HepG2 (cell line): ENCODE measurements around the gene OR6X1. TPM values are rescaled to one million over a fixed set of nuclear protein-coding genes. Genes with fewer than 3 reads are reported as not detected.

Source experiments
- ATAC-seq: fragments of 200-7000 bp; cut with Tn5 transposase; 3 replicates; pipeline ENCODE4 v1.9.1; 2020; ENCODE audit warnings: mild to moderate bottlenecking, moderate library complexity
- BruUV-seq: library from RNA; stranded (reverse); fragments of 400-500 nt; replicated peaks from 2 replicates; lab custom pipeline; 2021; lab: Mats Ljungman, UMichigan
- CTCF ChIA-PET: fragments of 300-600 bp; formaldehyde crosslinking; extraction: SDS; loops from one replicate; lab custom pipeline; 2021; ENCODE audit warnings: low total read pairs, inconsistent platforms, low intra/inter-chr PET ratio; lab: Yijun Ruan, JAX
- POLR2A ChIA-PET: fragments of 350-600 bp; sonication (Branson Sonifier 250); formaldehyde crosslinking; loops from one replicate; lab custom pipeline; 2020; ENCODE audit warnings: antibody characterized with exemption, inconsistent platforms; lab: Yijun Ruan, JAX
- DNase-seq: peaks from one replicate; pipeline ENCODE4 v3.0.0-alpha.2; 2015; ENCODE audit warnings: low spot score
- FAIRE-seq: peaks from 3 replicates; lab custom pipeline; 2011; peaks lifted over from hg19 to GRCh38; lab: Jason Lieb, UNC
- H2AFZ ChIP-seq: one replicate; pipeline ENCODE4 v1.6.1; 2011; ENCODE audit warnings: low read length, inconsistent platforms
- H3K27ac ChIP-seq: fragments of 300-600 bp; 3 replicates; pipeline ENCODE4 v1.8.0; 2011; ENCODE audit warnings: mixed run types, mild to moderate bottlenecking, mixed read lengths, low read length, inconsistent platforms; ENCODE audit not compliant: insufficient read depth; ENCODE audit errors: extremely low read length
- H3K27me3 ChIP-seq, 2 experiments: fragments of 200-600 bp in 1 of 2; 2 replicates in 1 of 2; 3 replicates in 1 of 2; pipeline versions ENCODE4 v1.6.0 to v1.8.0; 2011; ENCODE audit warnings: low read length in 2 of 2, mild to moderate bottlenecking in 2 of 2, moderate library complexity in 2 of 2, inconsistent platforms in 1 of 2; ENCODE audit not compliant: insufficient read depth in 2 of 2, control insufficient read depth in 1 of 2
- H3K36me3 ChIP-seq, 2 experiments: fragments of 200-600 bp in 1 of 2; replicated peaks in 1 of 2; 2 replicates in 1 of 2; 3 replicates in 1 of 2; pipeline versions ENCODE4 v1.5.1 to v1.8.0; 2011; ENCODE audit warnings: low read length in 2 of 2, inconsistent platforms in 1 of 2; ENCODE audit not compliant: insufficient read depth in 2 of 2, control insufficient read depth in 1 of 2
- H3K4me1 ChIP-seq: 2 replicates; pipeline ENCODE4 v1.5.1; 2012; ENCODE audit warnings: low read length, inconsistent platforms; ENCODE audit not compliant: insufficient read depth
- H3K4me2 ChIP-seq: 2 replicates; pipeline ENCODE4 v1.6.0; 2011; ENCODE audit warnings: low read depth, low read length, inconsistent platforms
- H3K4me3 ChIP-seq, 3 experiments: fragments of 200-600 bp in 1 of 3; sonication (generic), shearing (Covaris generic) in 1 of 3; replicated peaks in 1 of 3; 2 replicates each; pipeline ENCODE4 v1.5.1; 2011 to 2016; ENCODE audit warnings: low read length in 3 of 3, inconsistent platforms in 2 of 3, low read depth in 2 of 3, mild to moderate bottlenecking in 2 of 3, control low read depth in 1 of 3, mixed read lengths in 1 of 3; ENCODE audit not compliant: insufficient read depth in 1 of 3
- H3K79me2 ChIP-seq: one replicate; pipeline ENCODE4 v1.6.1; 2011; ENCODE audit warnings: low read length, inconsistent platforms; ENCODE audit not compliant: insufficient read depth
- H3K9ac ChIP-seq: 2 replicates; pipeline ENCODE4 v1.6.0; 2011; ENCODE audit warnings: mild to moderate bottlenecking, low read depth, low read length, inconsistent platforms; ENCODE audit not compliant: insufficient read depth
- H3K9me3 ChIP-seq: 2 replicates; pipeline ENCODE4 v1.5.1; 2012; ENCODE audit warnings: mild to moderate bottlenecking, low read length
- H4K20me1 ChIP-seq: 2 replicates; pipeline ENCODE4 v1.6.0; 2011; ENCODE audit warnings: inconsistent platforms, mild to moderate bottlenecking, low read length, moderate library complexity; ENCODE audit not compliant: insufficient read depth
- ARNTL ChIP-seq: sonication (generic); formaldehyde crosslinking; IDR thresholded peaks from 2 replicates; pipeline ENCODE4 v1.4.0; 2020; ENCODE audit warnings: mild to moderate bottlenecking, missing genetic modification reagents
- ESRRA ChIP-seq: sonication (generic); formaldehyde crosslinking; IDR thresholded peaks from 2 replicates; pipeline ENCODE4 v1.5.1; 2020; ENCODE audit warnings: mild to moderate bottlenecking, low read depth, missing genetic modification reagents
- GATA4 ChIP-seq: sonication (generic); IDR thresholded peaks from 2 replicates; pipeline ENCODE4 v1.6.1; 2016; ENCODE audit warnings: antibody characterized with exemption, low read depth, borderline replicate concordance
- IKZF1 ChIP-seq: fragments of 450-650 bp; IDR thresholded peaks from 2 replicates; pipeline ENCODE4 v1.7.1; 2016
- IRF2 ChIP-seq: IDR thresholded peaks from 2 replicates; pipeline ENCODE4 v1.6.1; 2018; ENCODE audit warnings: missing genetic modification reagents, missing compliant biosample characterization
- JUND ChIP-seq: sonication (generic); formaldehyde crosslinking; IDR thresholded peaks from 2 replicates; pipeline ENCODE4 v1.8.0; 2022; ENCODE audit warnings: mild to moderate bottlenecking, missing genetic modification reagents
- LRRFIP1 ChIP-seq: sonication (generic); formaldehyde crosslinking; conservative IDR thresholded peaks from 2 replicates; pipeline ENCODE4 v1.4.0; 2020; ENCODE audit warnings: missing genetic modification reagents
- SRY ChIP-seq: sonication (generic); formaldehyde crosslinking; IDR thresholded peaks from 2 replicates; pipeline ENCODE4 v1.8.0; 2022; ENCODE audit warnings: mild to moderate bottlenecking, missing genetic modification reagents
- ZBTB44 ChIP-seq: sonication (generic); formaldehyde crosslinking; IDR thresholded peaks from 2 replicates; pipeline ENCODE4 v1.4.0; 2020; ENCODE audit warnings: missing genetic modification reagents
- ZEB1 ChIP-seq: IDR thresholded peaks from 2 replicates; pipeline ENCODE4 v1.6.1; 2012; ENCODE audit warnings: mild to moderate bottlenecking, low read depth, inconsistent platforms; ENCODE audit not compliant: insufficient replicate concordance
- ZNF10 ChIP-seq: sonication (generic); formaldehyde crosslinking; IDR thresholded peaks from 2 replicates; pipeline ENCODE4 v1.4.0; 2020; ENCODE audit warnings: mild to moderate bottlenecking, low read depth, missing genetic modification reagents, borderline replicate concordance
- ZNF24 ChIP-seq: fragments of 450-650 bp; IDR thresholded peaks from 2 replicates; pipeline ENCODE4 v1.6.1; 2017; ENCODE audit warnings: antibody characterized with exemption, mild to moderate bottlenecking
- ZNF280B ChIP-seq: sonication (generic); formaldehyde crosslinking; IDR thresholded peaks from 2 replicates; pipeline ENCODE4 v1.5.0; 2020; ENCODE audit warnings: missing genetic modification reagents, mild to moderate bottlenecking, borderline replicate concordance
- ZNF460 ChIP-seq: sonication (generic); formaldehyde crosslinking; IDR thresholded peaks from 2 replicates; pipeline ENCODE4 v1.5.1; 2020; ENCODE audit warnings: missing genetic modification reagents, mild to moderate bottlenecking, borderline replicate concordance
- ZNF780A ChIP-seq: sonication (generic); formaldehyde crosslinking; IDR thresholded peaks from 2 replicates; pipeline ENCODE4 v1.8.0; 2022; ENCODE audit warnings: mild to moderate bottlenecking, missing genetic modification reagents, moderate library complexity
- in situ Hi-C: cut with HindIII; loops from 2 replicates; pipeline ENCODE4 v1.10.0; 2017; ENCODE audit warnings: low pct_unique_long_range_greater_than_20kb; ENCODE audit not compliant: extremely low pct_ligation_motif_present
- intact Hi-C: fragments of 100-400 bp; cut with micrococcal nuclease; formaldehyde crosslinking; loops from one replicate; pipeline ENCODE4 v1.10.0; 2022; ENCODE audit not compliant: unreplicated experiment
- polyA plus RNA-seq, 8 experiments: library from polyadenylated mRNA; depleted of rRNA in 3 of 8; stranded (reverse) in 7 of 8; unstranded in 1 of 8; fragments of >200 nt; fragmentation: Illumina TruSeq in 4 of 8; extraction: Trizol in 4 of 8; gene quantifications; 2 replicates each; pipeline versions ENCODE4 v1.2.1 to v1.2.3, GENCODE V29; 2011 to 2016; ENCODE audit warnings: low read depth in 4 of 8, missing spikeins in 1 of 8, mixed read lengths in 1 of 8; ENCODE audit not compliant: insufficient read depth in 1 of 8
- total RNA-seq, 5 experiments: library from RNA; depleted of rRNA; stranded (reverse); fragments of >200 nt; fragmentation: Illumina TruSeq; extraction: Trizol; gene quantifications; 2 replicates each; pipeline ENCODE4 v1.2.3, GENCODE V29; 2016; ENCODE audit warnings: low read depth in 1 of 5

OR6X1 gene
- total and polyA plus RNA-seq, 2 of the 13 experiments (the other 11 are each of a cell fraction or from before 2014, with no cell fraction given) = not detected

GRCh38 chr11:123755344-123755743 lies 1.0 kb upstream of the OR6X1 start:
- BruUV-seq = no TSS peak
- TF ChIP-seq IRF2 (CRISPR knock-in tag) (no peak), ZNF24 (no peak), GATA4 (no peak), IKZF1 (no peak), SRY (CRISPR knock-in tag) (no peak), ZNF460 (no peak), ZNF10 (CRISPR knock-in tag) (no peak), ZBTB44 (CRISPR knock-in tag) (no peak), ESRRA (no peak)
- H3K9me3 ChIP-seq = no peaks in the 10 kb centered on the region
- CTCF ChIA-PET = no interaction called here
- H3K4me2 ChIP-seq = no peak overlapping the region
- H3K4me3 ChIP-seq = no peak overlapping the region
- no peak overlapping the region for H2AFZ ChIP-seq
- H3K27me3 ChIP-seq = no peaks in the 10 kb centered on the region
- ATAC-seq (no peak), DNase-seq (no peak), FAIRE-seq (no peak)
- POLR2A ChIA-PET = no interaction called here
- intact Hi-C loops = no loop called here
- no peak overlapping the region for H3K27ac ChIP-seq
- in situ Hi-C loops = no loop called here
- H3K9ac ChIP-seq = no peak overlapping the region
- no peaks in the 10 kb centered on the region for H4K20me1 ChIP-seq
- no peaks in the 10 kb centered on the region for H3K79me2 ChIP-seq
- no peaks in the 10 kb centered on the region for H3K4me1 ChIP-seq
- no peaks in the 10 kb centered on the region for H3K36me3 ChIP-seq

- H4K20me1 ChIP-seq = no peaks in the 10 kb centered on the region
- ChIA-PET POLR2A (no interaction called here), CTCF (no interaction called here)
- intact Hi-C loops = no loop called here
- no peak overlapping the region for H3K4me3 ChIP-seq
- no TSS peak for BruUV-seq
- H3K4me2 ChIP-seq = no peak overlapping the region
- H2AFZ ChIP-seq = no peak overlapping the region
- H3K36me3 ChIP-seq = no peaks in the 10 kb centered on the region
- no peak overlapping the region for H3K27ac ChIP-seq
- no peaks in the 10 kb centered on the region for H3K4me1 ChIP-seq
- H3K9me3 ChIP-seq = no peaks in the 10 kb centered on the region
- H3K9ac ChIP-seq = no peak overlapping the region
- DNase-seq = no peak
- no peaks in the 10 kb centered on the region for H3K79me2 ChIP-seq
- H3K27me3 ChIP-seq = no peaks in the 10 kb centered on the region
- FAIRE-seq = no peak
- ATAC-seq = no peak
- in situ Hi-C loops = no loop called here
- no peak for TF ChIP-seq LRRFIP1 (CRISPR knock-in tag)
- no peak for TF ChIP-seq ARNTL (CRISPR knock-in tag)
- TF ChIP-seq JUND (CRISPR knock-in tag) = no peak
- no peak for TF ChIP-seq ZNF780A
- TF ChIP-seq ZNF280B (CRISPR knock-in tag) = no peak
- TF ChIP-seq ZEB1 = no peak
These were observed 1.2 kb downstream of the OR6X1 start for GRCh38 chr11:123753110-123753509.
